Loucy (cell line): ENCODE results near the gene RCOR2.

ENCODE experiments used
- H2AFZ ChIP-seq: fragments of 200-600 bp; sonication (generic); 2 replicates; pipeline ENCODE4 v1.6.0; 2016; ENCODE audit warnings: antibody characterized with exemption, mild to moderate bottlenecking, low read length, moderate library complexity
- H3F3A ChIP-seq: fragments of 200-600 bp; 2 replicates; pipeline ENCODE4 v1.6.0; 2016; ENCODE audit warnings: antibody characterized with exemption, low read depth, mild to moderate bottlenecking
- H3K27me3 ChIP-seq: fragments of 200-600 bp; sonication (generic); 2 replicates; pipeline ENCODE4 v1.6.1; 2014; ENCODE audit warnings: low read length, mild to moderate bottlenecking; ENCODE audit not compliant: insufficient read depth, poor library complexity, severe bottlenecking
- H3K36me3 ChIP-seq: fragments of 200-600 bp; sonication (generic); 2 replicates; pipeline ENCODE4 v1.6.1; 2016; ENCODE audit warnings: low read length; ENCODE audit not compliant: insufficient read depth
- H3K4me1 ChIP-seq: fragments of 200-600 bp; sonication (generic); 2 replicates; pipeline ENCODE4 v1.5.1; 2014; ENCODE audit warnings: low read length, mild to moderate bottlenecking; ENCODE audit not compliant: insufficient read depth, poor library complexity, severe bottlenecking
- H3K4me2 ChIP-seq: fragments of 200-600 bp; sonication (generic); 2 replicates; pipeline ENCODE4 v1.6.0; 2014; ENCODE audit warnings: antibody characterized with exemption, low read length, low read depth, mild to moderate bottlenecking; ENCODE audit not compliant: poor library complexity, severe bottlenecking
- H3K4me3 ChIP-seq: fragments of 200-600 bp; sonication (generic); 2 replicates; pipeline ENCODE4 v1.5.1; 2014; ENCODE audit warnings: low read length, mild to moderate bottlenecking, mixed read lengths; ENCODE audit not compliant: poor library complexity, severe bottlenecking
- H3K79me2 ChIP-seq: fragments of 200-600 bp; sonication (generic); 2 replicates; pipeline ENCODE4 v1.6.1; 2014; ENCODE audit warnings: low read length; ENCODE audit not compliant: insufficient read depth
- H3K9ac ChIP-seq: fragments of 200-600 bp; sonication (generic); 2 replicates; pipeline ENCODE4 v1.6.0; 2014; ENCODE audit warnings: mild to moderate bottlenecking, low read depth, low read length, moderate library complexity; ENCODE audit not compliant: poor library complexity, severe bottlenecking
- H3K9me2 ChIP-seq: fragments of 200-600 bp; sonication (generic); replicated peaks from 2 replicates; pipeline ENCODE4 v1.6.1; 2016; ENCODE audit warnings: low read depth, low read length, mixed read lengths
- H3K9me3 ChIP-seq: fragments of 200-600 bp; sonication (generic); 2 replicates; pipeline ENCODE4 v1.6.1; 2014; ENCODE audit warnings: mild to moderate bottlenecking, antibody characterized with exemption, low read length, low read depth; ENCODE audit not compliant: insufficient read depth
- H4K20me1 ChIP-seq: fragments of 200-600 bp; sonication (generic); 2 replicates; pipeline ENCODE4 v1.6.0; 2014; ENCODE audit warnings: antibody characterized with exemption, low read length, mild to moderate bottlenecking; ENCODE audit not compliant: insufficient read depth, poor library complexity, severe bottlenecking
- EZH2phosphoT487 ChIP-seq: fragments of 200-600 bp; IDR thresholded peaks from 2 replicates; pipeline ENCODE4 v1.6.1; 2018; ENCODE audit warnings: antibody characterized with exemption, mild to moderate bottlenecking, moderate library complexity, borderline replicate concordance
- TF ChIP-seq, protein P1 (sequence below): fragments of 200-600 bp; sonication (generic); conservative IDR thresholded peaks from 2 replicates; pipeline ENCODE4 v1.5.1; 2014; ENCODE audit warnings: mild to moderate bottlenecking, antibody characterized with exemption, low read length

RCOR2 gene

DNA sequence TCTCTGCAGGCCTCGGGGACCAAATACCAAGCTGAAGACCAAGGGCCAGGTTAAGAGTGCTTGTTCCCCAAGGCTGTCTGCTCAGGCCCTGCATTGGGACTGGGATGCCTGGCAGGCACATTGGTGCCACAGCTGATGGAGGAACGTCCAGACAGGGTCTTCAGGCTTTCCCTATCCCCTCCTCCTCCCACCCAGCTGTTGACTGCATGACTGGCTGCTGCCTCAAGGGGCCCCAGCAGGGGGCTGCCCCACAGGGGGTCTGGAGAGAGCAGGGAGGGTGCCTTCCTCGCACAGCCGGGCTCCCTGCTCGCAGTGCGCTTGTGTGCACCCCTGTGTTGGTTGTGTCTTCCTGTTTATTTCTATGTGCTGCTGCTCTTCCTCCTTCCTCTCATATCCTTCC lies 9.9 kb downstream of the RCOR2 start:
- no peak for TF ChIP-seq EZH2phosphoT487
- Histone ChIP-seq H3F3A (no peaks in the 10 kb centered on the region), H3K36me3 (peaks cover 63% of the 10 kb centered on the region; the same call in 1 of the 2 replicates), H2AFZ (no peak overlapping the region), H3K79me2 (no peaks in the 10 kb centered on the region), H3K9me2 (no peaks in the 10 kb centered on the region), H3K9ac (no peak overlapping the region), H3K4me2 (no peak overlapping the region), H4K20me1 (no peaks in the 10 kb centered on the region), H3K4me1 (peaks cover 5% of the 10 kb centered on the region), H3K9me3 (no peaks in the 10 kb centered on the region), H3K27me3 (no peaks in the 10 kb centered on the region), H3K4me3 (no peak overlapping the region)

DNA sequence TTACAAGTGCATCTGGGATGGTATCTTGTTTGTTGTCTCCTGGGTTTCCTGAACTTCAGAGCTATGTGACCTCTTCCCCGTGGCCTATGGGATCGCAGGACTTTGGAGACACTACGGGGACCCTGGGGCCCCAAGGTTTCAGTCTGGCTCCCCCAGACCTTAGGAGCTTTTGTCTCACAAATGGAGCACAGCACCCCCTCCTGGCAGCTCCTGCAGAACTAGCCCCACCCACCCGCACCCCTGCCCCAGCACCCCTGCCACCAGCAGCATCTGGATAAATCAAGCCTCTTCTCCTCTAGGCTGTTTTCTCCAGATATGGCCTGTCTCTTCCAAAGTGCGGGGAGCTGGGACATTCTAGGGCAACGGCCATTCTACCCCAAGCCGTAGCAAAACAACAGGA lies 10.4 kb downstream of the RCOR2 start:
- Histone ChIP-seq H3K9me2 (no peaks in the 10 kb centered on the region), H3K9ac (no peak overlapping the region), H3K9me3 (no peaks in the 10 kb centered on the region), H3K79me2 (no peaks in the 10 kb centered on the region), H3F3A (no peaks in the 10 kb centered on the region), H3K4me3 (no peak overlapping the region), H3K4me2 (no peak overlapping the region), H3K4me1 (peaks cover 5% of the 10 kb centered on the region), H2AFZ (no peak overlapping the region), H3K27me3 (no peaks in the 10 kb centered on the region), H3K36me3 (peaks cover 68% of the 10 kb centered on the region; the same call in 1 of the 2 replicates), H4K20me1 (no peaks in the 10 kb centered on the region)
- no peak for TF ChIP-seq EZH2phosphoT487
- TF ChIP-seq, protein P1, sequence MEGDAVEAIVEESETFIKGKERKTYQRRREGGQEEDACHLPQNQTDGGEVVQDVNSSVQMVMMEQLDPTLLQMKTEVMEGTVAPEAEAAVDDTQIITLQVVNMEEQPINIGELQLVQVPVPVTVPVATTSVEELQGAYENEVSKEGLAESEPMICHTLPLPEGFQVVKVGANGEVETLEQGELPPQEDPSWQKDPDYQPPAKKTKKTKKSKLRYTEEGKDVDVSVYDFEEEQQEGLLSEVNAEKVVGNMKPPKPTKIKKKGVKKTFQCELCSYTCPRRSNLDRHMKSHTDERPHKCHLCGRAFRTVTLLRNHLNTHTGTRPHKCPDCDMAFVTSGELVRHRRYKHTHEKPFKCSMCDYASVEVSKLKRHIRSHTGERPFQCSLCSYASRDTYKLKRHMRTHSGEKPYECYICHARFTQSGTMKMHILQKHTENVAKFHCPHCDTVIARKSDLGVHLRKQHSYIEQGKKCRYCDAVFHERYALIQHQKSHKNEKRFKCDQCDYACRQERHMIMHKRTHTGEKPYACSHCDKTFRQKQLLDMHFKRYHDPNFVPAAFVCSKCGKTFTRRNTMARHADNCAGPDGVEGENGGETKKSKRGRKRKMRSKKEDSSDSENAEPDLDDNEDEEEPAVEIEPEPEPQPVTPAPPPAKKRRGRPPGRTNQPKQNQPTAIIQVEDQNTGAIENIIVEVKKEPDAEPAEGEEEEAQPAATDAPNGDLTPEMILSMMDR, result peak; percentile 41

DNA sequence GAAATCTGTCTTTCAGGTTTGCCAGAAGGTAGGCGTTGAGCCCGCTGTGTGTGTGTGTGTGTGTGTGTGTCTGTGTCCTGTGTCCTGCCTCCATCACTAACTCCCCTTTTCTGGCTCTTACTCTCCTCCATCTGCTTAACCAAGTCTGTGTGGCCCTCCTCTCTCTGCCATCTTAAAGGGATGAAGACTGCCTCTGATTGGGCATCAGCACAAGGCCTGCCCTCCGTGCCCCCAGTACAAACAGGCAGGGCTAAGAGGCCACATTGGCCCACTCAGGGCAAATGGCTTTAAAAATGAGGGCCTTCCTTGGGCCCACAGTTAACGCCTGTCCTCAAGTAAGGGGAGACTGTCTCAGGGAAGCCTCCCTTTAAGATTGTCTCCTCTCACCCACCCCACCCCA lies 10.9 kb downstream of the RCOR2 start:
- H3K36me3 ChIP-seq, result peaks cover 72% of the 10 kb centered on the region; the same call in 1 of the 2 replicates
- TF ChIP-seq EZH2phosphoT487, result no peak
- TF ChIP-seq, protein P1, result no peak
- no peak overlapping the region for H3K9ac ChIP-seq
- H4K20me1 ChIP-seq, result no peaks in the 10 kb centered on the region
- no peak overlapping the region for H3K4me3 ChIP-seq
- peaks cover 5% of the 10 kb centered on the region for H3K4me1 ChIP-seq
- H3K9me2 ChIP-seq, result no peaks in the 10 kb centered on the region
- no peak overlapping the region for H2AFZ ChIP-seq
- H3K4me2 ChIP-seq, result no peak overlapping the region
- H3K27me3 ChIP-seq, result no peaks in the 10 kb centered on the region
- no peaks in the 10 kb centered on the region for H3F3A ChIP-seq
- H3K79me2 ChIP-seq, result no peaks in the 10 kb centered on the region
- no peaks in the 10 kb centered on the region for H3K9me3 ChIP-seq

DNA sequence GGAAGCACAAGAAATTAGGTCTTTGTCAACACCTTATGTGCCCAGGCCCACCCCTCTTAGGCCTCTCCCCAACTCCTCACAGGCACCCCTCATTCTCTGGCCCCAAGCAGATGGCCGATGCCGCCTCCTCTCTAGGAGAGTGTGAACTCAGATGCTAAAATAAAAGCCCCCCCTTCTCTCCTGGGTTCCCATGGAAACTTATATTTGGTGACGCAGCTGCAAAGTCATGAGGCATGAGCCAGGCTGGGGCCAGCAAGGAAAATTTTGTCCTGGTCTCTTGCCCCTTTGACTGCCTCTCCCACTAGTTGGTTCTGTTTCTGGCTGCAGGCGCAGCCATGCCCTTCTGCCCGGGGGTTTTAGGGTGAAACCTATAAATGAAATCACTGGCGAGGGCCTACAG lies 11.8 kb downstream of the RCOR2 start:
- Histone ChIP-seq H3K27me3 (no peaks in the 10 kb centered on the region), H4K20me1 (no peaks in the 10 kb centered on the region), H3K79me2 (no peaks in the 10 kb centered on the region), H3K9me3 (no peaks in the 10 kb centered on the region), H3K9ac (no peak overlapping the region), H3K36me3 (peaks cover 81% of the 10 kb centered on the region; the same call in 1 of the 2 replicates), H3F3A (no peaks in the 10 kb centered on the region), H3K9me2 (no peaks in the 10 kb centered on the region), H3K4me1 (peaks cover 4% of the 10 kb centered on the region), H3K4me2 (no peak overlapping the region), H2AFZ (no peak overlapping the region), H3K4me3 (no peak overlapping the region)
- no peak for TF ChIP-seq EZH2phosphoT487
- TF ChIP-seq, protein P1, result no peak
